ENCODE data around the gene TMEM86A. TPM values are rescaled to one million over a fixed set of nuclear protein-coding genes. Genes with fewer than 3 reads are reported as not detected.

Gene TMEM86A
- total and polyA plus RNA-seq, 2 donors (not counting 3 experiments of a cell fraction or from before 2014, with no cell fraction given): 2.1 to 2.6 TPM

GRCh38 chr11:18704698-18705097 lies 6.1 kb downstream of the TMEM86A start:
- FAIRE-seq (no peak), DNase-seq (ENCODE audit: low read depth, low spot score) (no peak)
- intact Hi-C loops (cut with micrococcal nuclease) (loop anchor here (5.0 kb wide), 1 partner anchor 1692 kb away; the partner anchor contains the start of gene PLEKHA7), dilution Hi-C loops (cut with MboI; ENCODE audit: extremely low pct_ligation_motif_present, low sequenced_read_pairs) (no loop called here)
- Histone ChIP-seq H3K4me3 (replicated peaks in 1 of 3; ENCODE audit: insufficient read depth in 1 of 3, low read depth in 1 of 3, low read length in 3 of 3) (no peak overlapping the region), H3K4me1 (ENCODE audit: control insufficient read depth, extremely low read depth, insufficient read depth, low read length) (peaks cover 6% of the 10 kb centered on the region), H3K9me3 (replicated peaks; ENCODE audit: control insufficient read depth, insufficient read depth, low read length) (no peaks in the 10 kb centered on the region), H2AFZ (ENCODE audit: low read depth, low read length) (no peak overlapping the region), H3K79me2 (ENCODE audit: control insufficient read depth, insufficient read depth, low read length) (no peaks in the 10 kb centered on the region), H3K4me2 (ENCODE audit: insufficient read depth, low read length) (no peak overlapping the region), H3K36me3 (ENCODE audit: control insufficient read depth in 2 of 2, extremely low read depth in 1 of 2, insufficient read depth in 2 of 2, low read length in 2 of 2) (peaks cover 0 to 2% of the 10 kb centered on the region in 2 experiments), H4K20me1 (replicated peaks; ENCODE audit: control insufficient read depth, extremely low read depth, insufficient read depth, low read length) (no peaks in the 10 kb centered on the region), H3K9me1 (replicated peaks; ENCODE audit: control insufficient read depth, extremely low read depth, insufficient read depth, low read length) (no peaks in the 10 kb centered on the region), H3K27ac (ENCODE audit: insufficient read depth, low read depth, low read length) (no peak overlapping the region), H3K9ac (replicated peaks; ENCODE audit: extremely low read depth, insufficient read depth, low read length) (no peak overlapping the region), H3K27me3 (ENCODE audit: control insufficient read depth in 2 of 2, insufficient read depth in 2 of 2, low read length in 2 of 2) (peaks cover 16 to 26% of the 10 kb centered on the region in 2 experiments)
- TF ChIP-seq CTCF (IDR thresholded peaks at IDR 0.05; ENCODE audit: extremely low read depth in 1 of 2, insufficient read depth in 1 of 2, low read depth in 1 of 2, low read length in 2 of 2): no peak
- TF ChIP-seq GATA2 (IDR thresholded peaks at IDR 0.05; ENCODE audit: insufficient read depth, insufficient read length, low read depth, low read length): no peak
- TF ChIP-seq POLR2A (IDR thresholded peaks at IDR 0.05; ENCODE audit: low read depth, low read length): no peak
- TF ChIP-seq MYC (IDR thresholded peaks at IDR 0.05; ENCODE audit: low read depth, low read length): no peak
- no peak for TF ChIP-seq JUN (IDR thresholded peaks at IDR 0.05; ENCODE audit: borderline replicate concordance, insufficient read depth, insufficient read length, low read depth)
- no TSS peak for BruUV-seq (replicated peaks)
- CTCF ChIA-PET: interaction anchor here (0.9 to 3.5 kb wide), 2 partner anchors 17 to 23 kb away, joined by 4 to 20 read pairs; no protein-coding TSS in a partner anchor
- POLR2A ChIA-PET: no interaction called here

Measured in endothelial cell of umbilical vein (primary cell).